ENCODE data around the gene TNFRSF19.

The TNFRSF19 gene

DNA sequence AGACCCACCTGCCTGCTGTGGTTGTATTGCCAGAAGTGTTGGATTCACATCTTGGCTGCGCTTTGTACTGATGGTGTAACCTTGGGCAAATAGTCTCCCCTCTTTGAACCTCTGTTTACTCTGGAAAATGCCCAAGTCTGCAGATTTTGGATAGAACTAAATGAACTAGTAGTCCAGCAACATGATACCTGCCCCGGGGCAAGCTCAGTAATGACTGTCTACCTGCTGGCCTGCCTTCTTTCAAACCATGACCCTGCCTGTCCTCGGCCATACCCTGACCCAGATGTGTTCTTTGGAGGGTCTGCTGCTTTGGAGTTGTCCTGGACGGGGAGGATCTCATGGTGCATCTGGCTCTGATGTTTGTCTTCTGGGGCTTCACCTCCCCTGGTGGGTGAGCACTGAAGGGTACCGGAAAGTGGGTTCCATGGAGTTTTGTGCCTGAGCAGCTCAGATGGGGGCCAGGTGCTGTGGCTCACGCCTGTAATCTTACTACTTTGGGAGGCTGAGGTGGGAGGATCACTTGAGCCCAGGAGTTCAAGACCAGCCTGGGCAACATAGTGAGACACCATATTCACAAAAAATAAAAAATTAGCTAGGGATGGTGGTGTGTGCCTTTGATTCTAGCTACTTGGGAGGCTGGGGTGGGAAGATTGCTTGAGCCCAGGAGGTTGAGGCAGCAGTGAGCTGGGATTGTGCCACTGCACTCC lies 59.5 kb downstream of the TNFRSF19 start:
- H3K79me1 ChIP-seq (ENCODE audit: low read depth, low read length), result no peaks in the 10 kb centered on the region
- peaks cover 16 to 21% of the 10 kb centered on the region in 2 donors for H3K4me1 ChIP-seq (ENCODE audit: control insufficient read depth in 2 of 2, insufficient read depth in 1 of 2, low read depth in 1 of 2, low read length in 2 of 2)
- H3K4me2 ChIP-seq (ENCODE audit: insufficient read depth, low read length, poor library complexity, severe bottlenecking), result no peak overlapping the region
- H2AFZ ChIP-seq (ENCODE audit: low read length), result no peak overlapping the region
- H3K4ac ChIP-seq (ENCODE audit: low read length), result no peak overlapping the region
- H3K27me3 ChIP-seq (ENCODE audit: control insufficient read depth in 3 of 3, insufficient read depth in 3 of 3, low read depth in 1 of 3, low read length in 3 of 3), result no peaks in the 10 kb centered on the region
- H2BK15ac ChIP-seq (ENCODE audit: low read length), result no peak overlapping the region
- H3K27ac ChIP-seq (replicated peaks; ENCODE audit: low read length), result no peak overlapping the region
- no peak for DNase-seq (ENCODE audit: low spot score)
- no peak overlapping the region for H3K9ac ChIP-seq (ENCODE audit: low read depth, low read length, poor library complexity)
- no peak overlapping the region for H2BK5ac ChIP-seq (ENCODE audit: low read length)
- H3K36me3 ChIP-seq (replicated peaks in 1 of 2; ENCODE audit: control insufficient read depth in 2 of 2, insufficient read depth in 2 of 2, low read length in 2 of 2), result no peaks in the 10 kb centered on the region
- no peak overlapping the region for H2BK12ac ChIP-seq (ENCODE audit: low read length)
- H3K14ac ChIP-seq (ENCODE audit: low read length), result no peak overlapping the region
- no peak overlapping the region for H3K18ac ChIP-seq (ENCODE audit: low read length)
- no peak overlapping the region for H3K4me3 ChIP-seq (ENCODE audit: low read length in 2 of 2)
- no CpG with 5 or more reads among the region's 6 CpGs for WGBS, 2 donors (ENCODE audit: extremely low coverage in 2 of 2, insufficient read length in 2 of 2, insufficient replicate concordance in 1 of 2)
- no peak overlapping the region for H2BK120ac ChIP-seq (ENCODE audit: low read depth, low read length)
- H4K91ac ChIP-seq (ENCODE audit: low read depth, low read length, poor library complexity), result no peak overlapping the region
- no peak overlapping the region for H2AK5ac ChIP-seq (ENCODE audit: low read depth, low read length)
- no peak overlapping the region for H4K8ac ChIP-seq (ENCODE audit: low read depth, low read length)
- H3K9me3 ChIP-seq (replicated peaks in 1 of 2; ENCODE audit: control insufficient read depth in 2 of 2, insufficient read depth in 1 of 2, low read depth in 1 of 2, low read length in 2 of 2), result no peaks in the 10 kb centered on the region
- H3K23ac ChIP-seq (ENCODE audit: low read depth, low read length, poor library complexity), result no peak overlapping the region

DNA sequence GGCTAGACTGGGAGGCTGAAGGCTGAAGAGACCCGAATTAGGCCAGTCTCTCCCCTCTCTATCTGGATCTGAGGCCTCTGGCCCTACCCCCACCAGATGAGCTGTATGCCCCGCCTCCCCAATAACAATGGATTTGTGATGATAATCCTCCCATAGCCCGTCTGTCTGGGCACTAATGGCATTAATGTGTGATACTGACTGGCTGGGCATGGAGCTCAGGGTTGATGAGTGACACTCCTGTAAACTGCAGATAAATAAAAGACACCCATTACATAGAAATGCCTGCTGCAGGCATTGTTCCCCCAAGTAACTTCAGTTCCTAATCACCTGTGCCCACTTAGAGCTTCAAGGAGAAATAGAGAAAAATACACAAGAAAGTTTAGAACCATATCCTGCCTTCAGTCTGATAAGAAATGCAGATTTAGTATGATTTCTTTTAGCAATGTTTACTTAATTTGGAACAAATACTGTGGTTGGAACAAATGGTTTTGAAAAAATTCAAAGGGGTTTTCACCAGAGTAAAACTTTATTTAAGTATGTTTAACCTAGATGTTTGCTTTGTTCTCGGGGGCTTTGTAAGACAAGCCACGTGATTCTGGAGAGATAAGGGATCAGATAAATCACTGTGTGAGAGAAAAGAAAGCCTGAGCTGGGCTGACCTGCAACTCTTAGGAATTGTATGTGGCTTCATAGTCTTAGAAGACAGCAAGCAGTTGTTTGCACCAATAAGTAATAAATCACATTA lies 60.3 kb downstream of the TNFRSF19 start:
- H2BK15ac ChIP-seq (ENCODE audit: low read length), result no peak overlapping the region
- no peak overlapping the region for H3K9ac ChIP-seq (ENCODE audit: low read depth, low read length, poor library complexity)
- no CpG with 5 or more reads among the region's 5 CpGs for WGBS, 2 donors (ENCODE audit: extremely low coverage in 2 of 2, insufficient read length in 2 of 2, insufficient replicate concordance in 1 of 2)
- DNase-seq (ENCODE audit: low spot score), result no peak
- no peaks in the 10 kb centered on the region for H3K36me3 ChIP-seq (replicated peaks in 1 of 2; ENCODE audit: control insufficient read depth in 2 of 2, insufficient read depth in 2 of 2, low read length in 2 of 2)
- peaks cover 16 to 21% of the 10 kb centered on the region in 2 donors for H3K4me1 ChIP-seq (ENCODE audit: control insufficient read depth in 2 of 2, insufficient read depth in 1 of 2, low read depth in 1 of 2, low read length in 2 of 2)
- H3K27me3 ChIP-seq (ENCODE audit: control insufficient read depth in 3 of 3, insufficient read depth in 3 of 3, low read depth in 1 of 3, low read length in 3 of 3), result no peaks in the 10 kb centered on the region
- no peak overlapping the region for H3K23ac ChIP-seq (ENCODE audit: low read depth, low read length, poor library complexity)
- H2AFZ ChIP-seq (ENCODE audit: low read length), result no peak overlapping the region
- peak overlapping the region; percentile 32 for H3K18ac ChIP-seq (ENCODE audit: low read length)
- no peak overlapping the region for H2BK12ac ChIP-seq (ENCODE audit: low read length)
- no peak overlapping the region for H4K8ac ChIP-seq (ENCODE audit: low read depth, low read length)
- H3K27ac ChIP-seq (replicated peaks; ENCODE audit: low read length), result no peak overlapping the region
- H2AK5ac ChIP-seq (ENCODE audit: low read depth, low read length), result no peak overlapping the region
- no peak overlapping the region for H3K4me2 ChIP-seq (ENCODE audit: insufficient read depth, low read length, poor library complexity, severe bottlenecking)
- no peak overlapping the region for H3K4ac ChIP-seq (ENCODE audit: low read length)
- no peak overlapping the region for H3K14ac ChIP-seq (ENCODE audit: low read length)
- no peaks in the 10 kb centered on the region for H3K79me1 ChIP-seq (ENCODE audit: low read depth, low read length)
- no peak overlapping the region for H2BK120ac ChIP-seq (ENCODE audit: low read depth, low read length)
- no peak overlapping the region for H4K91ac ChIP-seq (ENCODE audit: low read depth, low read length, poor library complexity)
- H3K4me3 ChIP-seq (ENCODE audit: low read length in 2 of 2), result no peak overlapping the region
- H3K9me3 ChIP-seq (replicated peaks in 1 of 2; ENCODE audit: control insufficient read depth in 2 of 2, insufficient read depth in 1 of 2, low read depth in 1 of 2, low read length in 2 of 2), result no peaks in the 10 kb centered on the region
- H2BK5ac ChIP-seq (ENCODE audit: low read length), result no peak overlapping the region

DNA sequence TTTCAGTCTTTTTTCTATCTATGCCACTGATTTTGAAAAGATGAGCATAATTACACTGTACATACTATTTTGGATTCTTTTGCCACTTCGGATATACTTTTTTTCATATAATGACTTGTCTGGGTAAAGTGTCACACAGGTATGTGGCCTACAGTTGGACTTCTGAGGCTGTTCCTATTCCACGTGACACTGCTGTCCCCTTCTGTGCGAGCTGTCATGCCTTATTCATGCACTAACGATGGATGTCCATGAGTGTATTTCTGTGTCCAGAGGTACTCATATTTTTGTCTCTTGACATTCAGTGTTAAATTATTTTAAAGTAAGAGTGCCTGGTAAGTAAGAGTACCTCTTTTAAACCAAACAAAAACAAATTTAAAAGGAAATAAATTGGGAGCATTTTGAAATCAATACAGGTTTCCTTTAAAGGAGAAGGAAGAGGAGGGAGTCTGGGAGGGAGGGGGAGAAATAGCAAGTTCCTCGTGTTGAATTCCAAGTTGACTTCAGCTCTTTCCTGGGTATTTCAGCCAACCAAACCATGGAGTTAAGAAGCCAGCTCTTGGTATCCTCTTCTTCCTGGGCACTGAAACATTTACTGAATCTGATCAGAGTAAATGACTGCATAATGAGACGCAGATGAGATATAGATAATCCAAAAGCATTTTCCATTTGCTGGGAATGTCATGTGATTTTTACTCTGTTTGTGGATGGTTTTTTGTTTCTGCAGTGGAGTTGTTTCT lies 61.3 kb downstream of the TNFRSF19 start:
- Histone ChIP-seq H3K9me3 (replicated peaks in 1 of 2; ENCODE audit: control insufficient read depth in 2 of 2, insufficient read depth in 1 of 2, low read depth in 1 of 2, low read length in 2 of 2) (no peaks in the 10 kb centered on the region), H4K8ac (ENCODE audit: low read depth, low read length) (no peak overlapping the region), H2AK5ac (ENCODE audit: low read depth, low read length) (no peak overlapping the region), H3K9ac (ENCODE audit: low read depth, low read length, poor library complexity) (no peak overlapping the region), H2BK15ac (ENCODE audit: low read length) (no peak overlapping the region), H2AFZ (ENCODE audit: low read length) (peak overlapping the region; percentile 35), H3K4me3 (ENCODE audit: low read length in 2 of 2) (no peak overlapping the region), H2BK120ac (ENCODE audit: low read depth, low read length) (no peak overlapping the region), H3K27me3 (ENCODE audit: control insufficient read depth in 3 of 3, insufficient read depth in 3 of 3, low read depth in 1 of 3, low read length in 3 of 3) (no peaks in the 10 kb centered on the region), H3K4ac (ENCODE audit: low read length) (no peak overlapping the region), H3K4me1 (ENCODE audit: control insufficient read depth in 2 of 2, insufficient read depth in 1 of 2, low read depth in 1 of 2, low read length in 2 of 2) (peaks cover 16 to 21% of the 10 kb centered on the region in 2 donors), H3K23ac (ENCODE audit: low read depth, low read length, poor library complexity) (no peak overlapping the region), H3K27ac (replicated peaks; ENCODE audit: low read length) (peak overlapping the region; percentile 4), H3K79me1 (ENCODE audit: low read depth, low read length) (no peaks in the 10 kb centered on the region), H3K18ac (ENCODE audit: low read length) (no peak overlapping the region), H2BK5ac (ENCODE audit: low read length) (no peak overlapping the region), H3K14ac (ENCODE audit: low read length) (no peak overlapping the region), H4K91ac (ENCODE audit: low read depth, low read length, poor library complexity) (no peak overlapping the region), H2BK12ac (ENCODE audit: low read length) (no peak overlapping the region), H3K4me2 (ENCODE audit: insufficient read depth, low read length, poor library complexity, severe bottlenecking) (no peak overlapping the region), H3K36me3 (replicated peaks in 1 of 2; ENCODE audit: control insufficient read depth in 2 of 2, insufficient read depth in 2 of 2, low read length in 2 of 2) (no peaks in the 10 kb centered on the region)
- no CpG with 5 or more reads among the region's 6 CpGs for WGBS, 2 donors (ENCODE audit: extremely low coverage in 2 of 2, insufficient read length in 2 of 2, insufficient replicate concordance in 1 of 2)
- DNase-seq (ENCODE audit: low spot score), result no peak

DNA sequence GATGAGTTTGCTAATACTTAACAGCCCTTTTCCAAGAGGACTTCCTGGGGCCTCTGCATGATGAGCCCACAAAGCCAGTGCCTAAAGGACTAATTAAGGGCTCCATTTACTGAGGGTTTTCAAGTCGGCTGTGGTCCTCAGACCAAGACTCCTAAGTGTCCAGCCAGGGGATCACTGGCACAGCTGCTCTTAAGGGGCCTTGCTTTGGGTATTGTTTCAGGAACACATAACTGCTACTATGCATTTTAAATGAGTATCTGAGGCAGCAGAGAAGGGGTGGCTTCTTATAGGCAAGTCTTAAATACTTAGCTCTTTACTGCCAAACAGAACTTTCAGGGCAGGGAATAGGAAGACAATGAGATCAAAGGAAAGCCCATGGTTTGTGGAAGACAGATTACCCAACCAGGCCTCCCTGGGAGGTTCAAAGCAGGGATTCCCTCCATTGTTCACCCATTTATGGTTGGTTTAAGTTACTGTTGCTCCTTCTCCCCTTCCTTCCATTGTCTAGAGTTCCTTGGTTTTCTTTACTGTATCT lies 61.9 kb downstream of the TNFRSF19 start:
- DNase-seq (ENCODE audit: low spot score), result no peak
- no peak overlapping the region for H2BK120ac ChIP-seq (ENCODE audit: low read depth, low read length)
- H3K4ac ChIP-seq (ENCODE audit: low read length), result no peak overlapping the region
- no peaks in the 10 kb centered on the region for H3K27me3 ChIP-seq (ENCODE audit: control insufficient read depth in 3 of 3, insufficient read depth in 3 of 3, low read depth in 1 of 3, low read length in 3 of 3)
- no peak overlapping the region for H3K18ac ChIP-seq (ENCODE audit: low read length)
- H3K79me1 ChIP-seq (ENCODE audit: low read depth, low read length), result no peaks in the 10 kb centered on the region
- H3K9me3 ChIP-seq (replicated peaks in 1 of 2; ENCODE audit: control insufficient read depth in 2 of 2, insufficient read depth in 1 of 2, low read depth in 1 of 2, low read length in 2 of 2), result no peaks in the 10 kb centered on the region
- H3K14ac ChIP-seq (ENCODE audit: low read length), result no peak overlapping the region
- no peak overlapping the region for H2BK5ac ChIP-seq (ENCODE audit: low read length)
- H2BK15ac ChIP-seq (ENCODE audit: low read length), result no peak overlapping the region
- no peak overlapping the region for H3K9ac ChIP-seq (ENCODE audit: low read depth, low read length, poor library complexity)
- peak overlapping the region; percentile 28 for H3K27ac ChIP-seq (replicated peaks; ENCODE audit: low read length)
- peaks cover 16 to 18% of the 10 kb centered on the region in 2 donors for H3K4me1 ChIP-seq (ENCODE audit: control insufficient read depth in 2 of 2, insufficient read depth in 1 of 2, low read depth in 1 of 2, low read length in 2 of 2)
- no peak overlapping the region for H2BK12ac ChIP-seq (ENCODE audit: low read length)
- H3K4me3 ChIP-seq (ENCODE audit: low read length in 2 of 2), result no peak overlapping the region
- H4K91ac ChIP-seq (ENCODE audit: low read depth, low read length, poor library complexity), result no peak overlapping the region
- no peak overlapping the region for H4K8ac ChIP-seq (ENCODE audit: low read depth, low read length)
- peak overlapping the region; percentile 71 for H2AFZ ChIP-seq (ENCODE audit: low read length)
- H3K23ac ChIP-seq (ENCODE audit: low read depth, low read length, poor library complexity), result no peak overlapping the region
- no peaks in the 10 kb centered on the region for H3K36me3 ChIP-seq (replicated peaks in 1 of 2; ENCODE audit: control insufficient read depth in 2 of 2, insufficient read depth in 2 of 2, low read length in 2 of 2)
- no peak overlapping the region for H3K4me2 ChIP-seq (ENCODE audit: insufficient read depth, low read length, poor library complexity, severe bottlenecking)
- H2AK5ac ChIP-seq (ENCODE audit: low read depth, low read length), result no peak overlapping the region
- WGBS, 2 donors (ENCODE audit: extremely low coverage in 2 of 2, insufficient read length in 2 of 2, insufficient replicate concordance in 1 of 2), result no CpG with 5 or more reads among the region's 1 CpG

Data from neuronal stem cell (in vitro differentiated cells).